ENCODE measurements around the gene LDLRAD3.

LDLRAD3 gene

GRCh38 chr11:36238036-36238631, 294.3 kb downstream of the LDLRAD3 start:
- TF ChIP-seq CTCF (IDR thresholded peaks at IDR 0.05; ENCODE audit: low read depth, low read length): no peak
- no peak for DNase-seq (ENCODE audit: extremely low read depth, low read depth)

GRCh38 chr11:36238881-36239280, 295.0 kb downstream of the LDLRAD3 start:
- TF ChIP-seq CTCF (IDR thresholded peaks at IDR 0.05; ENCODE audit: low read depth, low read length): no peak
- DNase-seq (ENCODE audit: extremely low read depth, low read depth): no peak

GRCh38 chr11:36239636-36240035, 295.8 kb downstream of the LDLRAD3 start:
- DNase-seq (ENCODE audit: extremely low read depth, low read depth): no peak
- TF ChIP-seq CTCF (IDR thresholded peaks at IDR 0.05; ENCODE audit: low read depth, low read length): no peak

- no peak for TF ChIP-seq CTCF (IDR thresholded peaks at IDR 0.05; ENCODE audit: low read depth, low read length)
- DNase-seq (ENCODE audit: extremely low read depth, low read depth): no peak
Measured at GRCh38 chr11:36240173-36240572, 296.3 kb downstream of the LDLRAD3 start.

- no peak for DNase-seq (ENCODE audit: extremely low read depth, low read depth)
- no peak for TF ChIP-seq CTCF (IDR thresholded peaks at IDR 0.05; ENCODE audit: low read depth, low read length)
Measured at GRCh38 chr11:36240801-36241200, 296.9 kb downstream of the LDLRAD3 start.

GRCh38 chr11:36241497-36241896, 297.6 kb downstream of the LDLRAD3 start:
- no peak for DNase-seq (ENCODE audit: extremely low read depth, low read depth)
- TF ChIP-seq CTCF (IDR thresholded peaks at IDR 0.05; ENCODE audit: low read depth, low read length): no peak

DNA sequence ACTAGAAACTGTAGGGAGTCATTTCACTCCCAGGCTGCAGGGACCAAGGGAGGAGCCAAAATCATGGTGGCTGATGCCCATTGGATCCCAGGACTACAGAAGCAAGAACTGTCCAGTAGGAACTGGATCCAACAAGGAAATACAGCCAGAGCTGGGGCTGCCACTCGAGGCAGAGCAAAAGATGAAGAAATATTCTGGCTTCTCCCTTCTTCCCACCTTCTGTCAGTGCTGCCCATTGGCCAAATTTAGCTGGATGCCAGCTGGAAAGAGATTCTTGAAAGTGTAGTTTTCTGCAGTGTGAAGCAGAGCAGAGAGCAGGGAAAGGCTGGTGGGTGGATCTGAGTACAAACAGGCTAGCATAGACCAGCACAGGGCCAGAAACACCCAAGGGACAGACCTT, 299.8 kb downstream of the LDLRAD3 start:
- no peak for TF ChIP-seq CTCF (IDR thresholded peaks at IDR 0.05; ENCODE audit: low read depth, low read length)
- DNase-seq (ENCODE audit: extremely low read depth, low read depth): no peak
